PC-3 (cell line): ENCODE measurements around the gene ZMYND10.

Experiments
- CTCF ChIP-seq: fragments of 300-600 bp; sonication (generic); conservative IDR thresholded peaks from 2 replicates; pipeline ENCODE4 v1.5.1; 2017; ENCODE audit warnings: antibody characterized with exemption, low read depth, mild to moderate bottlenecking, low read length
- EZH2 ChIP-seq: fragments of 300-600 bp; sonication (generic); IDR thresholded peaks from one replicate; pipeline ENCODE4 v1.6.1; 2017; ENCODE audit warnings: antibody characterized with exemption, mild to moderate bottlenecking, low read length; ENCODE audit not compliant: unreplicated experiment

GRCh38 chr3:50339485-50340146, 5.9 kb downstream of the ZMYND10 start:
- TF ChIP-seq CTCF (no peak), EZH2 (no peak)
